ENCODE measurements around the gene DDX54. TPM values are rescaled to one million over a fixed set of nuclear protein-coding genes. Genes with fewer than 3 reads are reported as not detected.

Gene DDX54
- polyA plus RNA-seq, 3 donors = 7.9 to 32.2 (median 13.6) TPM

- Mint-ChIP-seq H3K27ac (no peak overlapping the region), H3K9me3 (peaks cover 0 to 2% (median 0%) of the 10 kb centered on the region in 7 donors), H3K4me1 (peaks cover 21% of the 10 kb centered on the region), H3K27me3 (ENCODE audit: low read depth in 3 of 3) (peaks cover 0 to 3% (median 0%) of the 10 kb centered on the region in 3 donors), H3K36me3 (peaks cover 30 to 53% of the 10 kb centered on the region in 2 donors), H3K4me3 (no peak overlapping the region)
- intact Hi-C loops (cut with micrococcal nuclease) = loop anchor here in 1 of 2 donors (10.0 kb wide), 1 partner anchor 84 kb away; no protein-coding TSS in a partner anchor
- no peak overlapping the region for H3K4me3 ChIP-seq (replicated peaks in 1 of 3; ENCODE audit: low read depth in 2 of 3, low read length in 3 of 3)
- no peak overlapping the region for H2AFZ ChIP-seq (ENCODE audit: insufficient read depth, low read depth, low read length, poor library complexity, severe bottlenecking)
- H3K9me3 ChIP-seq (replicated peaks in 1 of 2; ENCODE audit: control insufficient read depth in 1 of 2, insufficient read depth in 1 of 2, low read length in 2 of 2) = no peaks in the 10 kb centered on the region
- H3K9ac ChIP-seq (ENCODE audit: insufficient read depth, low read length, poor library complexity, severe bottlenecking) = no peak overlapping the region
- no peak overlapping the region for H3K4me2 ChIP-seq (replicated peaks; ENCODE audit: extremely low read depth, low read length, poor library complexity, severe bottlenecking)
- H3K27me3 ChIP-seq (ENCODE audit: control insufficient read depth in 2 of 2, insufficient read depth in 2 of 2, low read length in 2 of 2) = no peaks in the 10 kb centered on the region
- peaks cover 3% of the 10 kb centered on the region for H4K20me1 ChIP-seq (ENCODE audit: insufficient read depth, low read length)
- H3K27ac ChIP-seq (ENCODE audit: low read depth in 1 of 2, low read length in 2 of 2) = peak overlapping the region in 1 of 2 donors; percentile 0
- H3K36me3 ChIP-seq (replicated peaks in 1 of 2; ENCODE audit: control insufficient read depth in 1 of 2, insufficient read depth in 2 of 2, low read length in 2 of 2) = peaks cover 19 to 38% of the 10 kb centered on the region in 2 donors
- peaks cover 12 to 19% of the 10 kb centered on the region in 2 donors for H3K4me1 ChIP-seq (ENCODE audit: control insufficient read depth in 1 of 2, insufficient read depth in 2 of 2, low read length in 2 of 2)
- peaks cover 21% of the 10 kb centered on the region for H3K79me2 ChIP-seq (ENCODE audit: insufficient read depth, low read length)
- TF ChIP-seq CTCF (IDR thresholded peaks at IDR 0.05) = no peak
- DNase-seq = peak in 1 of 3 donors; percentile 12
- 97% methylated on average over 3 of the region's 4 CpGs for WGBS (ENCODE audit: insufficient coverage)
Observed at GRCh38 chr12:113190761-113191160, 5.5 kb upstream of the DDX54 start.

GRCh38 chr12:113189361-113189760 lies 4.1 kb upstream of the DDX54 start:
- no peak overlapping the region for H2AFZ ChIP-seq (ENCODE audit: insufficient read depth, low read depth, low read length, poor library complexity, severe bottlenecking)
- peaks cover 27 to 53% of the 10 kb centered on the region in 2 donors for H3K36me3 Mint-ChIP-seq
- H3K4me1 Mint-ChIP-seq = peaks cover 25% of the 10 kb centered on the region
- no peaks in the 10 kb centered on the region for H3K27me3 ChIP-seq (ENCODE audit: control insufficient read depth in 2 of 2, insufficient read depth in 2 of 2, low read length in 2 of 2)
- TF ChIP-seq CTCF (IDR thresholded peaks at IDR 0.05) = no peak
- no peak overlapping the region for H3K4me3 Mint-ChIP-seq
- no peak overlapping the region for H3K4me2 ChIP-seq (replicated peaks; ENCODE audit: extremely low read depth, low read length, poor library complexity, severe bottlenecking)
- H4K20me1 ChIP-seq (ENCODE audit: insufficient read depth, low read length) = peaks cover 3% of the 10 kb centered on the region
- peaks cover 0 to 1% (median 0%) of the 10 kb centered on the region in 3 donors for H3K27me3 Mint-ChIP-seq (ENCODE audit: low read depth in 3 of 3)
- DNase-seq = no peak
- H3K79me2 ChIP-seq (ENCODE audit: insufficient read depth, low read length) = peaks cover 32% of the 10 kb centered on the region
- H3K36me3 ChIP-seq (replicated peaks in 1 of 2; ENCODE audit: control insufficient read depth in 1 of 2, insufficient read depth in 2 of 2, low read length in 2 of 2) = peaks cover 19 to 38% of the 10 kb centered on the region in 2 donors
- WGBS (ENCODE audit: insufficient coverage) = no CpG with 5 or more reads among the region's 2 CpGs
- H3K27ac ChIP-seq (ENCODE audit: low read depth in 1 of 2, low read length in 2 of 2) = no peak overlapping the region
- peak overlapping the region in 1 of 7 donors; percentile 0 for H3K27ac Mint-ChIP-seq
- intact Hi-C loops (cut with micrococcal nuclease) = loop anchor here in 1 of 2 donors (10.0 kb wide), 1 partner anchor 285 kb away; the partner anchor contains the start of gene OAS1
- peaks cover 0 to 2% (median 0%) of the 10 kb centered on the region in 7 donors for H3K9me3 Mint-ChIP-seq
- H3K4me3 ChIP-seq (replicated peaks in 1 of 3; ENCODE audit: low read depth in 2 of 3, low read length in 3 of 3) = no peak overlapping the region
- H3K4me1 ChIP-seq (ENCODE audit: control insufficient read depth in 1 of 2, insufficient read depth in 2 of 2, low read length in 2 of 2) = peaks cover 14 to 30% of the 10 kb centered on the region in 2 donors
- H3K9me3 ChIP-seq (replicated peaks in 1 of 2; ENCODE audit: control insufficient read depth in 1 of 2, insufficient read depth in 1 of 2, low read length in 2 of 2) = no peaks in the 10 kb centered on the region
- H3K9ac ChIP-seq (ENCODE audit: insufficient read depth, low read length, poor library complexity, severe bottlenecking) = no peak overlapping the region
